NOMO-1 (cell line): Measurements from ENCODE around the gene LTN1.
"Not testable (repeated sequence)": the region's sequence is repeated elsewhere in the genome, so short reads cannot be mapped to it uniquely, and the experiment has no call there.

Experiments used
- DNase-seq, 2 experiments: peaks; one replicate each; lab custom pipeline; 2025; ENCODE audit not compliant: unreplicated experiment in 2 of 2; lab: John Stamatoyannopoulos, UW

Gene LTN1

GRCh38 chr21:28991861-28992525, 684 bp downstream of the LTN1 start:
- DNase-seq, result no peak

GRCh38 chr21:28988146-28988545, 4.5 kb downstream of the LTN1 start:
- DNase-seq, result not testable (repeated sequence)

- no peak for DNase-seq
Measured at GRCh38 chr21:28986677-28987076, 6.0 kb downstream of the LTN1 start.

- DNase-seq, result no peak
Measured at GRCh38 chr21:28982637-28983036, 10.0 kb downstream of the LTN1 start.

GRCh38 chr21:28979092-28979491, 13.6 kb downstream of the LTN1 start:
- no peak for DNase-seq

- no peak for DNase-seq
Measured at GRCh38 chr21:28975397-28975796, 17.3 kb downstream of the LTN1 start.

GRCh38 chr21:28974531-28975227, 18.0 kb downstream of the LTN1 start:
- DNase-seq, result no peak

GRCh38 chr21:28972398-28972797, 20.3 kb downstream of the LTN1 start:
- DNase-seq, result no peak

- DNase-seq, result no peak
Measured at GRCh38 chr21:28971171-28971570, 21.5 kb downstream of the LTN1 start.

- no peak for DNase-seq
Measured at GRCh38 chr21:28963831-28964230, 28.8 kb downstream of the LTN1 start.

- DNase-seq, result no peak
Measured at GRCh38 chr21:28962465-28962864, 30.2 kb downstream of the LTN1 start.

GRCh38 chr21:28961927-28962326, 30.8 kb downstream of the LTN1 start:
- no peak for DNase-seq

- DNase-seq, result no peak
Measured at GRCh38 chr21:28960245-28960644, 32.4 kb downstream of the LTN1 start.

- no peak for DNase-seq
Measured at GRCh38 chr21:28959367-28960099, 33.1 kb downstream of the LTN1 start.

GRCh38 chr21:28953247-28953646, 39.4 kb downstream of the LTN1 start:
- DNase-seq, result peak in 1 of 2 experiments; percentile 3

GRCh38 chr21:28952686-28953085, 40.0 kb downstream of the LTN1 start:
- DNase-seq, result no peak

- DNase-seq, result no peak
Measured at GRCh38 chr21:28949318-28949717, 43.4 kb downstream of the LTN1 start.

- no peak for DNase-seq
Measured at GRCh38 chr21:28944296-28944695, 48.4 kb downstream of the LTN1 start.

GRCh38 chr21:28943631-28944030, 49.0 kb downstream of the LTN1 start:
- no peak for DNase-seq

- DNase-seq, result peak; percentile 35 to 87
Measured at GRCh38 chr21:28938726-28939125, 54.0 kb downstream of the LTN1 start.

- DNase-seq, result peak in 1 of 2 experiments; percentile 47
Measured at GRCh38 chr21:28937737-28938136, 54.9 kb downstream of the LTN1 start.

GRCh38 chr21:28936721-28937120, 56.0 kb downstream of the LTN1 start:
- DNase-seq, result no peak
